ENCODE results near the gene P2RY8.
"Not testable (repeated sequence)": the region's sequence is repeated elsewhere in the genome, so short reads cannot be mapped to it uniquely, and the experiment has no call there.

The P2RY8 gene

DNA sequence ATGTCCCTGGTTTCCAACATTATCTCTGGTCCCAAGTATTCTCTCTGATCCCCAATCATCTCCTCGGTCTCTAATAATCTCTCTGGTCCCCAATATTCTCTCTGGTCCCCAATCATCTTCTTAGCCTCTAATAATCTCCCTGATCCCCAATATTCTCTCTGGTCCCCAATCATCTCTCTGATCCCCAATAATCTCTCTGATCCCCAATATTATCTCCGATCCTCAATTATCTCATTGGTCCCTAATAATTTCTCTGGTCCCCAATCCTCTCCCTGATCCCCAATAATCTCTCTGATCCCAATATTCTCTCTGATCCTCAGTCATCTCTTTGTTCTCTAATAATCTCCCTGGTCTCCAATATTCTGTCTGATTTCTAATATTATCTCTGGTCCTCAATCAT, 16.6 kb downstream of the P2RY8 start:
- DNase-seq (ENCODE audit: low read depth): no peak

DNA sequence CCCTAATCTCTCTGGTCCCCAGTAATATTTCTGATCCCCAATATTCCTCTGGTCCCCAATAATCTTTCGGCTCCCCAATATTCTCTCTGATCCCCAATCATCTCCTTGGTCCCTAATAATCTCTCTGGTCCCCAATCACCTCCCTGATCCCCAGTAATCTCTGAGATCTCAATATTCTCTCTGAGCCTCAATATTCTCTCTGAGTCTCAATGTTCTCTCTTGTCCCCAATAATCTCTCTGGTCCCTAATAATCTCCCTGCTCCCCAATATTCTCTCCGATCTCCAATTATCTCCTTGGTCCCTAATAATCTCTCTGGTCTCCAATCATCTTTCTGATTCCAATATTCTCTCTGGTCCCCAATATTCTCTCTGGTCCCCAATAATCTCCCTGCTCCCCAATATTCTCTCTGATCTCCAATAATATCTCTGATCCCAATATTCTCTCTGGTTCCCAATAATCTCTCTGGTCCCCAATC, 17.9 kb downstream of the P2RY8 start:
- no peak for DNase-seq (ENCODE audit: low read depth)

- no peak for DNase-seq (ENCODE audit: low read depth)
These were observed 18.5 kb downstream of the P2RY8 start for GRCh38 chrX:1518512-1518911.

- no peak for DNase-seq (ENCODE audit: low read depth)
These were observed 20.3 kb downstream of the P2RY8 start for GRCh38 chrX:1516596-1517104.

DNA sequence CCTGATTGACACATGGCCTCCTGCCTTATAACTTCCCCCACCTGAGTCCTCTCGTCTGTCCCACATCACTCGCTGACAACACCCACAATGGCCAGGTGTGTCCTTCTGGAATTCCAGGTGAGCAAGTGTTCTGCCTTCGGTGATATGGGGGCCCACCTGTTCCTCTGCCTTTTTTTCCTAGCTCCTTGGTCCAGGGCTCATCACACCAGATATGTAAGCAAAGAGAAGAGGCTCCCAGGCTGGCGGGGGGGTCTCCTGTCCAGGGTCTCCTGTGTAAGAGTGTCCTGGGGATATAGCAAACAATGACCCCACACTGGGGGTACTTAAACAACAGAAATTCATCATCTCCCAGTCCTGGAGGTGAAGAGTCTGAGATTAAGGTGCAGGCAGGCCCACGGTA, 25.2 kb downstream of the P2RY8 start:
- no peak for DNase-seq (ENCODE audit: low read depth)

DNA sequence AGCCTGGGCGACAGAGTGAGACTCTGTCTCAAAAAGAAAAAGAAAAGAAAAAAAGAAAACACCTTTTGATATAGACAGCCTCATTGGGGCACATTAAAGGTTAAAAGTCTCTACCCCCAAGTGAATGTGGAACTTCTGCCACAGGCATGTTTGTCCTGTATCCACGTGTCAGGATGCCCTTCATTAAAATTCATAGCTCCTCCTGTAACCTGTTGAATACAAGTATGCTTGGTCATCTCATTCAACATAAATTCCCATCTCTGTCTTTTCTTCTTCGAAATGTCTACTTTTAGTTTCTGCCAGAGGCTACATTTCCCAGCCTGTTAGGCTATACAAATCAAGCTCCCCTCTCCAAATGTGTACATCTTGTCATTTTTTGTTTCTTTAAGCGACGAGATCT, 25.8 kb downstream of the P2RY8 start:
- no peak for DNase-seq (ENCODE audit: low read depth)

DNA sequence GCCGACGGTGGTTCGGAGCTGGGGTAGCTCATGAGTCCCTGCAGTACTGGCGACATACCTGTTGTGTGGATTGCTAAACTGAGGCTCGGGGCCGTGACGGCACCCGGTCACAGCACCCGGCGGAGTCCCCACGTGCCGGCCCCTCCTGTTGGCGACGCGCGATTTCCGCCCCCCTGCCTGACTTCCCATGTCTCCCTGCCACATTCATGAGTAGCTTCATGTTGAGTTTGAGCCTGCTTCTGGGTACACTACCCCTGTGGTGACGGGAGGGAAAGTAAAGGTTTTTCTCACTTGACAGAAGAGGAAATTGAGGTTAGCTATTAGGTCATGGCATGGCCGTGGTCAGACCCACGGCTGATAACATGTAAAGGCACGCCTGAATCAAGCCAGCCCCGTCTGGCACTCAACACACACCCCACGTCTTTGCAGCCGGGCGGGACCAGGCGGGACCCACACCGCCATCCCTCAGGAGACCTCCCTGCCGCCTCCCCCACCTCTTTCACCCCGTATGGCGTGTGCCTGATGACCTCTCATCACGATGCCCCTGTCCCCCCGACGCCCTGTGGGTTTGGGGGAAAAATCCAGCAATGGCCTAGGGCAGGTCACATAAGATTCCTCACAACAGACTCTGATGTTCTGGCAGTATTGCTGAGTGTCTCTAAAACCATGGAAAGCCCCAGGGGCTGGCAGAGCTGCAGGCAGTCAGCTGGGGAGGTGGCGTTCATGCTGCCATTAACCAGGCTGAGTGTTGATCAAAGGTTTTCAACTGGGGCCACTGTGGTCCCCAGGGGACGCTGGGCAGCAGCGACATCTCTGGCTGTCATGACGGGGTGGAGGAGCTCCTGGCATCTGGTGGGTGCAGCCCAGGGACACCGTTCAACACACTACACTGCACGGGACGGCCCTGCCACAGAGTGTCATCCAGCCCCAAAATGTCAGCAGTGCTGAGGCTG, 29.2 kb downstream of the P2RY8 start:
- DNase-seq (ENCODE audit: low read depth): no peak

DNA sequence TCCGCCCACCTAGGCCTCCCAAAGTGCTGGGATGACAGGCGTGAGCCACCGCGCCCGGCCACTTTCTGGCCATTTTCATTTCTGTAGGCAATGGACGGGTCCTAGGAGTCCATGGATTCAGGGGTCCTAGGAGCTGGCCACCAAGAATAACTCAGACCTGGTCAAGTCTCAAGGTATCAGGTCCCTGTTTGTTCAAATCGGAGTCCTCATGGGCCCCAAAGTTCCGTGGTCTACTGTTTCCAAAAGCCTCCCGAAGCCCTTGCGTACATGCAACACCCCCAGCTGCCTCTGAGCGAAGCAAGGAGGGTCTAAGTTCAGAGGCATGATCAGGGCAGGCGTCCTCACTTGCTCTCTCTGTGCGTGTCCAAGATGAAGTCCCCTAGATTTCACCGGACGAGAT, 30.1 kb downstream of the P2RY8 start:
- no peak for DNase-seq (ENCODE audit: low read depth)

- DNase-seq (ENCODE audit: low read depth): no peak
These were observed 34.1 kb downstream of the P2RY8 start for GRCh38 chrX:1502853-1503252.

DNA sequence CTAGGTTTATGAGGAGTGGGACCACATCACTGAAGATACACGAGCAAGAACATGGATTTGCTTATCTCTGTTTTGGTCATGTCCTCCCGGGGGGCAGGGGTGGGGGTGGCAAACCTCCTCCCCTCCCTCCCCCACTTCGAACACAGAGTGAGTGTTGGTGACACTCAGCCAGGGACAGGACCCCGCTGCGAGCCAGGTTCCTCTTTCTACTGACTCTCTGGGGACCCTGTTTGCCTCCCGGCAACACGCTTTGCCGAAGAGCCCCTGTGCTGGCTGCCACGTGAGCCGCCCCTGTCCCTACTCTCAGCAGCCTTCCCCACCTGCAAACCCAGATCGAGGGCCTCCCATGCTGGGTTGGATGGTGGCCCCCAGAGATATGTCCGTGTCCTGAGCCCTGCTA, 34.7 kb downstream of the P2RY8 start:
- DNase-seq (ENCODE audit: low read depth): no peak

DNA sequence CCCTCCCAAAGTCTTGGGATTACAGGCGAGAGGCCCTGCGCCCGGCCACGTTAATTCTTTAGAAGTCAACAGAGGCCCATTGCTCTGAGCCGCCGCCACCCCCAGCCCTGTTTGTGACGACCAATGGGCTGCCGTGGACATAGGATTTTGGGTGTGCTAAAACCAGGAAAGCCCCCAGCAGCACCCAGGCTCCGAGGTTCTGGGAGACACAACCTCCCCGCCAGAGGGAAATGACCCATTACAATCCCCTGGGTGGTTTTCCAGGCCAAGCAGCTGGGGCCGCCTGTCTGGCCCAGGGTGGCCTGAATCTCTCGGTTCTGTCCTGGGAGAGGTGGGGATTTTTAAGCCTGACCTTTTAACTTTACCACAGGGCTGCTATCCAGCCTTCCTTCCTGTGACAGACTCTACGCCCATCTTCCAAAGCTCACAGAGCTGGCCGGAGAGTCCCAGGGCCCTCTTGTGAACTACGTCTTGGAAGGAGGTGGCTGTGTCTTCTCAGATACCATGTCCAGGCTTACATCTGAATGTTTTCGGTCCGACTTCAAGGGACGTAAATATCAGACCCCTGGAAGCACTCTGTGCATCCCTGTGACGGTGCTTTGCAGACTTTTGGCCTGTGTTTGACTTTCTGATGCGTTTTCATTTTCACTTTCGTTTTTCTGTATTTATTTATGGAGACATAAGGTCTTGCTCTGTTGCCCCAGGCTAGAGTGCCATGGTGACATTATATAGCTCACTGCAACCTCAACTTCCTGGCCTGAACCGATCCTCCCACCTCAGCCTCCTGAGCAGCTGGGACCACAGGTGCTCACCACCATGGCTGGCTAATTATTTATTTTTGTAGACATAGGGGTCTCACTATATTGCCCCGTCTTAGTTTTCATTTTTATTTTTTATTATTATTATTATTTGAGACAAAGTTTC, 36.0 kb downstream of the P2RY8 start:
- no peak for DNase-seq (ENCODE audit: low read depth)

DNA sequence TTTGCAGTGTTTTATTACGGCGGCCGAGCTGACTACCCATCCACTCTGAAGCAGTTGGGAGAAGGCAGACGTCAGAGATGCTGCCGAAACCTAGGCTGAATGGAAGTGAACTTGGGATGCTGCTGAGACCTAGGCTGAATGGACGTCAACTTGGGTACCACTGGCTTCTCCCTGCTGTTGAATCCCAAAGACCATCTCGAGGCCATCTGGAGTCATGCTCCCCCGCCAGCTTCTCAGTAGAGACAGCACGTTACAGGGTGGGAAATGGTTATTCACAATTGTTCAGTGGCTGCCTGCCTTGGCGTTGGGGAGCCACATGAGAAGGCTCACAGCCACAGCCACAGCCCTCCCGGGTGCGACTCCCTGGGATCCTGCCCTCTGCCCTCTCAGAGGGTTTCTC, 40.9 kb downstream of the P2RY8 start:
- DNase-seq (ENCODE audit: low read depth): no peak

GRCh38 chrX:1493877-1494510, 43.0 kb downstream of the P2RY8 start:
- DNase-seq (ENCODE audit: low read depth): no peak

GRCh38 chrX:1493412-1493811, 43.6 kb downstream of the P2RY8 start:
- DNase-seq (ENCODE audit: low read depth): no peak

DNA sequence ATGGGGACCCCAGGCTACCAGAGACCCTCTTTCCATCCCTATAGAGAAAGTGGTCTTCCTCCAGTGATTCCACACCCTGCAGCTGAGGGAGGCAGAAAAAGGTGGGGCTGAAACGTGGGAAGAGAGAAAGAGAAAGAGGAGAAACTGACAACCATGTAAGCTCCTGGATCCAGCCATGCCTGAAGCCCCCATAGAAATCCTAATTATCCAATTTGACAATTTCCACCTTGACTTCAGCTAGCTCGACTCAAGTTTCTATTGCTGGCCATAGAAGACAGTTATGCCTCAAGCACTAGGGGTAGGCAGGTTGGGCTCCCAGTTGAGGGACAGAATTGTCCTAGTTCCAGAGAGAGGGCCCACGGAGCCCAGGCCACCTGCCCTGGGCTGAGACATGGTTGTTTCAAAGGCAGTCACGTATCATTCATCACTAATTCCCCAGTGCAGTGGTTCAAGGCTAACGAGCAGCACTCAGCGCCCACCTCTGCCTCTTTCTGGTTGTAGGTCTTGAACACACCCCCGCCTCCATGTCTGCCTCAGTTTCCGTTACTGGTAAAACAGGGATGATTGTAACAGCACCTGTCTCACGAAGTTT, 44.5 kb downstream of the P2RY8 start:
- DNase-seq (ENCODE audit: low read depth): no peak

DNA sequence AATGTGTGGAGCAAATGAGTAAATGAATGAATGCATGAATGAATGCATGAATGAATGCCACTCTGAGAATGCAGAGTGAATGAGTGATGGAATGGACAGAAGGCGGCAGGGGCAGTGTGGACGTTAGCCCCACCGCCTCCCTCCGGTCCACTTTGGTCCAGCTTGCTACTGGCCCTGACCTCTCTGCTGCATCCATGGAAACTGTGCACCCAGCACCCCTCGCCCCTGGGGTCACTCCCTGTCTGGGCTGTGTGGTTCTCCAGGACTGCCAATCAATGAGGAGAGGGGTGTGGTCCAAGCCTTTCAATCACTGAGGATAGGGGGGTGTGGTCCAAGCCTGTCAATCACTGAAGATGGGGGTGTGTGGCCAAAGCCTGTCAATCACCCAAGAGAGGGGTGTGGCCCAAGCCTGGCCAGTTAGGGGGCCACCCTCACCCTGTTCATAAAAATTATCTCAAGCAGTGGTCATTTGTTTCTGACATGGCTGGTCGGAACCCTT, 45.1 kb downstream of the P2RY8 start:
- no peak for DNase-seq (ENCODE audit: low read depth)

GRCh38 chrX:1491248-1491647, 45.7 kb downstream of the P2RY8 start:
- DNase-seq (ENCODE audit: low read depth): not testable (repeated sequence)

DNA sequence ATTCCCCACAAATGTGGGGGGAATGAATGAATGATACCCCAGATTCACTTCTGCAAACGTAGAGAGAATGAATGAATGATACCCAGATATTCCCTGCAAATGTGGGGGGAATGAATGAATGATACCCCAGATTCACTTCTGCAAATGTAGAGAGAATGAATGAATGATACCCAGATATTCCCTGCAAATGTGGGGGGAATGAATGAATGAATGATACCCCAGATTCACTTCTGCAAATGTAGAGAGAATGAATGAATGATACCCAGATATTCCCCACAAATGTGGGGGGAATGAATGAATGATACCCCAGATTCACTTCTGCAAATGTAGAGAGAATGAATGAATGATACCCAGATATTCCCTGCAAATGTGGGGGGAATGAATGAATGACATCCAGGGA, 46.3 kb downstream of the P2RY8 start:
- not testable (repeated sequence) for DNase-seq (ENCODE audit: low read depth)

DNA sequence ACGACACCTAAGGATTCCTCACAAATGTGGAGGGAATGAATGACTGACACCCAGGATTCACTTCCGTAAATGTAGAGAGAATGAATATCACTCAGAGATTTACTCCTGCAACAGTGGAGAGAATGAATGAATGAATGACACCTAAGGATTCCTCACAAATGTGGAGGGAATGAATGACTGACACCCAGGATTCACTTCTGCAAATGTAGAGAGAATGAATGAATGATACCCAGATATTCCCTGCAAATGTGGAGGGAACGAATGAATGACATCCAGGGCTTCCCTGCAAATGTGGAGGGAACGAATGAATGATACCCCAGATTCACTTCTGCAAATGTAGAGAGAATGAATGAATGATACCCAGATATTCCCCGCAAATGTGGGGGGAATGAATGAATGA, 47.6 kb downstream of the P2RY8 start:
- DNase-seq (ENCODE audit: low read depth): not testable (repeated sequence)

GRCh38 chrX:1488745-1489144, 48.2 kb downstream of the P2RY8 start:
- no peak for DNase-seq (ENCODE audit: low read depth)

- DNase-seq (ENCODE audit: low read depth): no peak
These were observed 48.8 kb downstream of the P2RY8 start for GRCh38 chrX:1488141-1488540.

Measured in stimulated activated CD8-positive, alpha-beta memory T cell treated with anti-CD3 and anti-CD28 coated beads, Interleukin-12 subunit alpha, Interleukin-12 subunit beta, amount 100 ng/mL, for 1 hour (primary cell).